Keratinocyte (primary cell): ENCODE results near the gene C11orf52.

Experiments used
- CTCF ChIP-seq, 3 experiments: IDR thresholded peaks in 1 of 3; conservative IDR thresholded peaks in 1 of 3; optimal IDR thresholded peaks in 1 of 3; 2 replicates in 2 of 3; 3 replicates in 1 of 3; pipeline versions ENCODE3 to v1.5.1; 2011; ENCODE audit warnings: low read length in 3 of 3, mild to moderate bottlenecking in 3 of 3, moderate library complexity in 2 of 3, control low read depth in 1 of 3, inconsistent platforms in 1 of 3; ENCODE audit not compliant: insufficient read depth in 2 of 3; ENCODE audit errors: extremely low read depth in 1 of 3
- EZH2 ChIP-seq: IDR thresholded peaks from one replicate; pipeline ENCODE4 v1.6.1; 2012; ENCODE audit warnings: inconsistent platforms, mild to moderate bottlenecking, low read length, moderate library complexity

DNA sequence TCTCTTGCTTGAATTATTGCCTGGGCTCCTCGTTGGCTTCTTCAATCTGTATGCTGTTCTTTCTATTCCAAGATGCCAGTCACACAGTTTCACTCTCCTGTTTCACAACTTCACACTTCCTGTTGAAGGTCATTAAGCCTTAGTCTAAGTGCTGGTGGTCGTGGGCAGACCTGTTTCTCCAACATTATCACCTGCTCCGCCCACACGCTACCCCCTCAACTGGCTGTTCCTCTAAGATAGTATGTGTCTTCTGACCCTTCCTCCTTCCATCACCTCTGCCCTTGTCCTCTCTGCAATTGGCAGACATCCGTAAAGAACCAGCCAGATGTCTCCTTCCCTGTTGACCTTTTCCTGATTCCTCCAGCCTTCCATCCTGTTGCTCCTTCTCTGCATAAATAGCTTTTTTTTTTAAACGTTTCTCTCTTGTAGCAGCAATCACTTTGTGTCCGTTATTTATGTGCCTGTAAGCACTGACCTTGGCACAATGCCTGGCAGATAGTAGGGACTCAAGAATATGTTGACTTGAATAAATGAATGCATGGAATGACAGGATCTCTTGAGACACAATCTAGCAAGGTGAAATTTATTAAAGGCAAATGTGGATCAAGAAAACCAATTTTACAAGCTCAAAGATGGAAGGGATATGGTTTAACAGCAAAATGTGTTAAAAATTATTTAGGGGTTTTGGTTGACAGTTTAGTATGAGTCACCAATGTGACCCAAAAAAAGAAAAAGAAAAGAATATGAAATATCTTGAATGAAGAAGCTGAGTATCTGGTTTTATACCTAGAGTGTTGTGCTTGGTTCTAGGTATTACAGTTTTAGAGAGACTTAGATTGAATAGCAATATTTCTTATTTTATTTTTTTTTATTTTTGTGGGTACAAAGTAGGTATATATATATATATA, 31.1 kb downstream of the C11orf52 start:
- TF ChIP-seq CTCF (optimal IDR thresholded peaks at IDR 0.05 in 1 of 3, IDR thresholded peaks at IDR 0.05 in 1 of 3, conservative IDR thresholded peaks at IDR 0.05 in 1 of 3; ENCODE audit: extremely low read depth in 1 of 3, insufficient read depth in 2 of 3, low read length in 3 of 3) (no peak), EZH2 (no peak)
